Liver (tissue), 9 donors: ENCODE measurements around the gene ETV6. TPM values are rescaled to one million over a fixed set of nuclear protein-coding genes. Genes with fewer than 3 reads are reported as not detected.

Experiments
- DNase-seq: peaks from one replicate; pipeline ENCODE4 v3.0.0-alpha.2; 2017; ENCODE audit warnings: low spot score
- H3K27ac ChIP-seq, 2 donors: one replicate each; pipeline ENCODE4 v1.7.0; 2013; ENCODE audit warnings: inconsistent platforms in 2 of 2, low read length in 2 of 2, control low read depth in 1 of 2, low read depth in 1 of 2, mild to moderate bottlenecking in 1 of 2
- H3K27me3 ChIP-seq, 4 donors: one replicate each; pipeline versions ENCODE4 v1.6.1 to v1.7.0; 2013; ENCODE audit warnings: low read length in 3 of 4, inconsistent platforms in 1 of 4, mild to moderate bottlenecking in 1 of 4, moderate library complexity in 1 of 4; ENCODE audit not compliant: control insufficient read depth in 4 of 4, insufficient read depth in 4 of 4
- H3K36me3 ChIP-seq, 4 donors: one replicate each; pipeline versions ENCODE4 v1.6.1 to v1.7.0; 2013; ENCODE audit warnings: low read length in 3 of 4, mild to moderate bottlenecking in 3 of 4, low read depth in 1 of 4, moderate library complexity in 1 of 4; ENCODE audit not compliant: control insufficient read depth in 4 of 4, insufficient read depth in 3 of 4
- H3K4me1 ChIP-seq, 4 donors: one replicate each; pipeline versions ENCODE4 v1.6.1 to v1.7.0; 2013; ENCODE audit warnings: low read length in 3 of 4, mild to moderate bottlenecking in 3 of 4, moderate library complexity in 1 of 4; ENCODE audit not compliant: control insufficient read depth in 4 of 4, insufficient read depth in 4 of 4
- H3K4me3 ChIP-seq, 3 donors: one replicate each; pipeline versions ENCODE4 v1.6.1 to v1.7.0; 2013; ENCODE audit warnings: low read length in 3 of 3, control low read depth in 1 of 3, low read depth in 1 of 3, mild to moderate bottlenecking in 1 of 3
- H3K9ac ChIP-seq, 2 donors: one replicate each; pipeline ENCODE4 v1.7.0; 2013; ENCODE audit warnings: low read length in 2 of 2, mild to moderate bottlenecking in 2 of 2, moderate library complexity in 2 of 2, control low read depth in 1 of 2, low read depth in 1 of 2
- H3K9me3 ChIP-seq, 4 donors: one replicate each; pipeline versions ENCODE4 v1.6.1 to v1.7.0; 2013; ENCODE audit warnings: low read length in 3 of 4; ENCODE audit not compliant: control insufficient read depth in 4 of 4
- EGR1 ChIP-seq, 2 donors: IDR thresholded peaks; 2 replicates each; pipeline ENCODE4 v1.6.1; 2016 to 2018; ENCODE audit warnings: antibody characterized with exemption in 2 of 2, low read depth in 2 of 2
- FOXA1 ChIP-seq: IDR thresholded peaks from 2 replicates; pipeline ENCODE4 v1.6.1; 2016; ENCODE audit warnings: antibody characterized with exemption
- FOXA2 ChIP-seq: IDR thresholded peaks from 2 replicates; pipeline ENCODE4 v1.6.1; 2016; ENCODE audit warnings: antibody characterized with exemption
- GABPA ChIP-seq, 2 donors: IDR thresholded peaks in 1 of 2; conservative IDR thresholded peaks in 1 of 2; 2 replicates each; pipeline ENCODE4 v1.6.1; 2016; ENCODE audit warnings: antibody characterized with exemption in 2 of 2, mild to moderate bottlenecking in 1 of 2, moderate library complexity in 1 of 2
- HNF4A ChIP-seq, 2 donors: conservative IDR thresholded peaks; 2 replicates each; pipeline ENCODE4 v1.6.1; 2016; ENCODE audit warnings: antibody characterized with exemption in 2 of 2, mild to moderate bottlenecking in 2 of 2
- HNF4G ChIP-seq: IDR thresholded peaks from 2 replicates; pipeline ENCODE4 v1.6.1; 2016; ENCODE audit warnings: antibody characterized with exemption
- JUND ChIP-seq, 2 donors: IDR thresholded peaks; 2 replicates each; pipeline ENCODE4 v1.6.1; 2016; ENCODE audit warnings: antibody characterized with exemption in 2 of 2
- NR2F2 ChIP-seq: IDR thresholded peaks from 2 replicates; pipeline ENCODE4 v1.6.1; 2016; ENCODE audit warnings: antibody characterized with exemption
- RAD21 ChIP-seq, 2 donors: IDR thresholded peaks; 2 replicates each; pipeline ENCODE4 v1.6.1; 2016; ENCODE audit warnings: antibody characterized with exemption in 2 of 2, mild to moderate bottlenecking in 2 of 2
- RXRA ChIP-seq, 2 donors: IDR thresholded peaks; 2 replicates each; pipeline ENCODE4 v1.6.1; 2017 to 2018; ENCODE audit warnings: antibody characterized with exemption in 2 of 2, mild to moderate bottlenecking in 1 of 2
- SP1 ChIP-seq: IDR thresholded peaks from 2 replicates; pipeline ENCODE4 v1.6.1; 2018; ENCODE audit warnings: antibody characterized with exemption, mild to moderate bottlenecking
- YY1 ChIP-seq: IDR thresholded peaks from 2 replicates; pipeline ENCODE4 v1.6.1; 2016; ENCODE audit warnings: antibody characterized with exemption, mild to moderate bottlenecking
- WGBS: extraction: QIAGEN DNeasy Blood & Tissue Kit; methylation state at CpG from one replicate; pipeline ENCODE4 v1.1.7; 2013; 5-methylcytosine and 5-hydroxymethylcytosine counted together
- polyA plus RNA-seq, 2 donors: library from polyadenylated mRNA; stranded (reverse) in 1 of 2; unstranded in 1 of 2; fragments of 200-250 nt in 1 of 2; fragments of >200 nt in 1 of 2; fragmentation: Nextera tagmentation in 1 of 2; extraction: Ambion mirVana in 1 of 2; gene quantifications; one replicate each; pipeline versions ENCODE4 v1.2.1 to v1.2.3, GENCODE V29; 2013 to 2015
- total RNA-seq, 2 donors: library from RNA; depleted of rRNA; stranded (reverse); fragments of >200 nt; gene quantifications; one replicate each; pipeline ENCODE4 v1.2.3, GENCODE V29; 2014
- TF ChIP-seq, protein P1 (sequence below): fragments of 150-350 bp; IDR thresholded peaks from 2 replicates; pipeline ENCODE4 v1.5.1; 2017; ENCODE audit warnings: improper control_type of control experiment, low read depth, low read length; ENCODE audit not compliant: missing input control
- TF ChIP-seq, protein P2 (sequence below): IDR thresholded peaks from 2 replicates; pipeline ENCODE4 v1.6.1; 2016; ENCODE audit warnings: antibody characterized with exemption, mild to moderate bottlenecking
- TF ChIP-seq, protein P3 (sequence below): IDR thresholded peaks from 2 replicates; pipeline ENCODE4 v1.6.1; 2016; ENCODE audit warnings: antibody characterized with exemption
- TF ChIP-seq, protein P4 (sequence below): IDR thresholded peaks from 2 replicates; pipeline ENCODE4 v1.6.1; 2016; ENCODE audit warnings: antibody characterized with exemption
- TF ChIP-seq, protein P5 (sequence below): IDR thresholded peaks from 2 replicates; pipeline ENCODE4 v1.6.1; 2016; ENCODE audit warnings: antibody characterized with exemption
- donor health status: healthy.
- donor health status: healthy.
- donor health status: healthy.
- donor health status: healthy.
- donor health status: healthy.

Gene ETV6
- total and polyA plus RNA-seq, 4 donors, result 2.0 to 6.2 (median 3.5) TPM

DNA sequence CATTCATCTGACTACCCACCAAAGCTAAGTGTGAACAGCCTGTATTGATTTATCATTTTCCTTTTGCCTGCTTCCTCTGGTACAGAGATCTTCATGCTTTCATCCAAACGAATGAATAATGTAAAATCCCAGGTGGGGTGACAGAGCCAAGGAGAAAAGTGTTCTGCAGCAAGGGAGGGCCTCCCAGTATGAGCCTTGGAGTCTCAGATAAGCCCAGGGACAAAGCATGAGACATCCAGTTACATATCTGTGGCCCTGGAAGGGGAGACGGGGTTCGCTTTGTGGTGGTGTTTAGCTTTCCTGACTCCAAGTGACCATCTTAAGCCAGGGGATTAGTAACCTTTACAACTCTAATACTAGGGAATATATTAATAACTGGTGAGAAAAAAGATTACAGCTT is 177.1 kb downstream of the ETV6 start:
- Histone ChIP-seq H3K36me3 (peaks cover 0 to 3% (median 2%) of the 10 kb centered on the region in 4 donors), H3K4me1 (peaks cover 0 to 14% (median 4%) of the 10 kb centered on the region in 4 donors), H3K4me3 (no peak overlapping the region), H3K27me3 (no peaks in the 10 kb centered on the region), H3K27ac (no peak overlapping the region), H3K9me3 (no peaks in the 10 kb centered on the region), H3K9ac (no peak overlapping the region)
- 82% methylated on average over 3 of the region's 3 CpGs for WGBS
- TF ChIP-seq EGR1 (IDR thresholded peaks at IDR 0.05; ENCODE audit: low read depth in 2 of 2) (no peak), GABPA (IDR thresholded peaks at IDR 0.05 in 1 of 2, conservative IDR thresholded peaks at IDR 0.05 in 1 of 2) (no peak), RXRA (IDR thresholded peaks at IDR 0.05) (no peak), HNF4A (conservative IDR thresholded peaks at IDR 0.05) (no peak), SP1 (no peak), RAD21 (IDR thresholded peaks at IDR 0.05) (no peak), FOXA1 (no peak), NR2F2 (no peak), YY1 (no peak), FOXA2 (no peak), JUND (IDR thresholded peaks at IDR 0.05) (no peak), HNF4G (no peak)
- TF ChIP-seq, protein P1, sequence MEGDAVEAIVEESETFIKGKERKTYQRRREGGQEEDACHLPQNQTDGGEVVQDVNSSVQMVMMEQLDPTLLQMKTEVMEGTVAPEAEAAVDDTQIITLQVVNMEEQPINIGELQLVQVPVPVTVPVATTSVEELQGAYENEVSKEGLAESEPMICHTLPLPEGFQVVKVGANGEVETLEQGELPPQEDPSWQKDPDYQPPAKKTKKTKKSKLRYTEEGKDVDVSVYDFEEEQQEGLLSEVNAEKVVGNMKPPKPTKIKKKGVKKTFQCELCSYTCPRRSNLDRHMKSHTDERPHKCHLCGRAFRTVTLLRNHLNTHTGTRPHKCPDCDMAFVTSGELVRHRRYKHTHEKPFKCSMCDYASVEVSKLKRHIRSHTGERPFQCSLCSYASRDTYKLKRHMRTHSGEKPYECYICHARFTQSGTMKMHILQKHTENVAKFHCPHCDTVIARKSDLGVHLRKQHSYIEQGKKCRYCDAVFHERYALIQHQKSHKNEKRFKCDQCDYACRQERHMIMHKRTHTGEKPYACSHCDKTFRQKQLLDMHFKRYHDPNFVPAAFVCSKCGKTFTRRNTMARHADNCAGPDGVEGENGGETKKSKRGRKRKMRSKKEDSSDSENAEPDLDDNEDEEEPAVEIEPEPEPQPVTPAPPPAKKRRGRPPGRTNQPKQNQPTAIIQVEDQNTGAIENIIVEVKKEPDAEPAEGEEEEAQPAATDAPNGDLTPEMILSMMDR, result no peak
- TF ChIP-seq, protein P2, sequence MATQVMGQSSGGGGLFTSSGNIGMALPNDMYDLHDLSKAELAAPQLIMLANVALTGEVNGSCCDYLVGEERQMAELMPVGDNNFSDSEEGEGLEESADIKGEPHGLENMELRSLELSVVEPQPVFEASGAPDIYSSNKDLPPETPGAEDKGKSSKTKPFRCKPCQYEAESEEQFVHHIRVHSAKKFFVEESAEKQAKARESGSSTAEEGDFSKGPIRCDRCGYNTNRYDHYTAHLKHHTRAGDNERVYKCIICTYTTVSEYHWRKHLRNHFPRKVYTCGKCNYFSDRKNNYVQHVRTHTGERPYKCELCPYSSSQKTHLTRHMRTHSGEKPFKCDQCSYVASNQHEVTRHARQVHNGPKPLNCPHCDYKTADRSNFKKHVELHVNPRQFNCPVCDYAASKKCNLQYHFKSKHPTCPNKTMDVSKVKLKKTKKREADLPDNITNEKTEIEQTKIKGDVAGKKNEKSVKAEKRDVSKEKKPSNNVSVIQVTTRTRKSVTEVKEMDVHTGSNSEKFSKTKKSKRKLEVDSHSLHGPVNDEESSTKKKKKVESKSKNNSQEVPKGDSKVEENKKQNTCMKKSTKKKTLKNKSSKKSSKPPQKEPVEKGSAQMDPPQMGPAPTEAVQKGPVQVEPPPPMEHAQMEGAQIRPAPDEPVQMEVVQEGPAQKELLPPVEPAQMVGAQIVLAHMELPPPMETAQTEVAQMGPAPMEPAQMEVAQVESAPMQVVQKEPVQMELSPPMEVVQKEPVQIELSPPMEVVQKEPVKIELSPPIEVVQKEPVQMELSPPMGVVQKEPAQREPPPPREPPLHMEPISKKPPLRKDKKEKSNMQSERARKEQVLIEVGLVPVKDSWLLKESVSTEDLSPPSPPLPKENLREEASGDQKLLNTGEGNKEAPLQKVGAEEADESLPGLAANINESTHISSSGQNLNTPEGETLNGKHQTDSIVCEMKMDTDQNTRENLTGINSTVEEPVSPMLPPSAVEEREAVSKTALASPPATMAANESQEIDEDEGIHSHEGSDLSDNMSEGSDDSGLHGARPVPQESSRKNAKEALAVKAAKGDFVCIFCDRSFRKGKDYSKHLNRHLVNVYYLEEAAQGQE, result no peak
- TF ChIP-seq, protein P3, sequence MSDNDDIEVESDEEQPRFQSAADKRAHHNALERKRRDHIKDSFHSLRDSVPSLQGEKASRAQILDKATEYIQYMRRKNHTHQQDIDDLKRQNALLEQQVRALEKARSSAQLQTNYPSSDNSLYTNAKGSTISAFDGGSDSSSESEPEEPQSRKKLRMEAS, result no peak
- TF ChIP-seq, protein P4, sequence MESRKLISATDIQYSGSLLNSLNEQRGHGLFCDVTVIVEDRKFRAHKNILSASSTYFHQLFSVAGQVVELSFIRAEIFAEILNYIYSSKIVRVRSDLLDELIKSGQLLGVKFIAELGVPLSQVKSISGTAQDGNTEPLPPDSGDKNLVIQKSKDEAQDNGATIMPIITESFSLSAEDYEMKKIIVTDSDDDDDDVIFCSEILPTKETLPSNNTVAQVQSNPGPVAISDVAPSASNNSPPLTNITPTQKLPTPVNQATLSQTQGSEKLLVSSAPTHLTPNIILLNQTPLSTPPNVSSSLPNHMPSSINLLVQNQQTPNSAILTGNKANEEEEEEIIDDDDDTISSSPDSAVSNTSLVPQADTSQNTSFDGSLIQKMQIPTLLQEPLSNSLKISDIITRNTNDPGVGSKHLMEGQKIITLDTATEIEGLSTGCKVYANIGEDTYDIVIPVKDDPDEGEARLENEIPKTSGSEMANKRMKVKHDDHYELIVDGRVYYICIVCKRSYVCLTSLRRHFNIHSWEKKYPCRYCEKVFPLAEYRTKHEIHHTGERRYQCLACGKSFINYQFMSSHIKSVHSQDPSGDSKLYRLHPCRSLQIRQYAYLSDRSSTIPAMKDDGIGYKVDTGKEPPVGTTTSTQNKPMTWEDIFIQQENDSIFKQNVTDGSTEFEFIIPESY, result no peak
- TF ChIP-seq, protein P5, sequence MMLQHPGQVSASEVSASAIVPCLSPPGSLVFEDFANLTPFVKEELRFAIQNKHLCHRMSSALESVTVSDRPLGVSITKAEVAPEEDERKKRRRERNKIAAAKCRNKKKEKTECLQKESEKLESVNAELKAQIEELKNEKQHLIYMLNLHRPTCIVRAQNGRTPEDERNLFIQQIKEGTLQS, result no peak
- DNase-seq, result no peak
